Measurements from ENCODE around the gene NLRP1. TPM values are rescaled to one million over a fixed set of nuclear protein-coding genes. Genes with fewer than 3 reads are reported as not detected.

Gene NLRP1
- total and polyA plus RNA-seq, 2 of the 13 experiments (the other 11 are each of a cell fraction or from before 2014, with no cell fraction given): 3.4 to 3.7 TPM

DNA sequence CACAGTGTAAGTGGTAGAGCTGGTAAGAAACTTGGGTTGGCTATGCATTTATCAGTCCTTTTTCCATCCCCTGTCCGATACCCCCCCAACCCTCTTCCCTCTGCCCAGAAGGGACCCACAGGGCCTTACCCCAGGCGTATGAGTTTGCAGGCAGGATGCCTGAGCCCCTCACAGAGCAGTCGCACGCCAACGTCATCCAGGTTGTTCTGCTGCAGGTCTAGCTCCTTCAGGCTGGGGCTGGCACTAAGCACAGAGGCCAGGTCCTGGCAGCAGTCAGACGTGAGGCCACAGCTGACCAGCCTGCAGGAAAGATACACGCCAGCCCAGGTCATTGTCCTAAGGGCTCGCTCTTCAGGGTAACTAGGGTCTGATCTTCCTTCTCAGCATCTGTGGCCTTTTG is 45.0 kb downstream of the NLRP1 start (continued):
- TF ChIP-seq, protein P1, sequence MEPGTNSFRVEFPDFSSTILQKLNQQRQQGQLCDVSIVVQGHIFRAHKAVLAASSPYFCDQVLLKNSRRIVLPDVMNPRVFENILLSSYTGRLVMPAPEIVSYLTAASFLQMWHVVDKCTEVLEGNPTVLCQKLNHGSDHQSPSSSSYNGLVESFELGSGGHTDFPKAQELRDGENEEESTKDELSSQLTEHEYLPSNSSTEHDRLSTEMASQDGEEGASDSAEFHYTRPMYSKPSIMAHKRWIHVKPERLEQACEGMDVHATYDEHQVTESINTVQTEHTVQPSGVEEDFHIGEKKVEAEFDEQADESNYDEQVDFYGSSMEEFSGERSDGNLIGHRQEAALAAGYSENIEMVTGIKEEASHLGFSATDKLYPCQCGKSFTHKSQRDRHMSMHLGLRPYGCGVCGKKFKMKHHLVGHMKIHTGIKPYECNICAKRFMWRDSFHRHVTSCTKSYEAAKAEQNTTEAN (CRISPR knock-in tag; conservative IDR thresholded peaks at IDR 0.05): no peak
- no peak for TF ChIP-seq ERF (CRISPR knock-in tag; IDR thresholded peaks at IDR 0.05)
- TF ChIP-seq, protein P2, sequence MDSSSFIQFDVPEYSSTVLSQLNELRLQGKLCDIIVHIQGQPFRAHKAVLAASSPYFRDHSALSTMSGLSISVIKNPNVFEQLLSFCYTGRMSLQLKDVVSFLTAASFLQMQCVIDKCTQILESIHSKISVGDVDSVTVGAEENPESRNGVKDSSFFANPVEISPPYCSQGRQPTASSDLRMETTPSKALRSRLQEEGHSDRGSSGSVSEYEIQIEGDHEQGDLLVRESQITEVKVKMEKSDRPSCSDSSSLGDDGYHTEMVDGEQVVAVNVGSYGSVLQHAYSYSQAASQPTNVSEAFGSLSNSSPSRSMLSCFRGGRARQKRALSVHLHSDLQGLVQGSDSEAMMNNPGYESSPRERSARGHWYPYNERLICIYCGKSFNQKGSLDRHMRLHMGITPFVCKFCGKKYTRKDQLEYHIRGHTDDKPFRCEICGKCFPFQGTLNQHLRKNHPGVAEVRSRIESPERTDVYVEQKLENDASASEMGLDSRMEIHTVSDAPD (CRISPR knock-in tag; IDR thresholded peaks at IDR 0.05): no peak
- TF ChIP-seq, protein P3, sequence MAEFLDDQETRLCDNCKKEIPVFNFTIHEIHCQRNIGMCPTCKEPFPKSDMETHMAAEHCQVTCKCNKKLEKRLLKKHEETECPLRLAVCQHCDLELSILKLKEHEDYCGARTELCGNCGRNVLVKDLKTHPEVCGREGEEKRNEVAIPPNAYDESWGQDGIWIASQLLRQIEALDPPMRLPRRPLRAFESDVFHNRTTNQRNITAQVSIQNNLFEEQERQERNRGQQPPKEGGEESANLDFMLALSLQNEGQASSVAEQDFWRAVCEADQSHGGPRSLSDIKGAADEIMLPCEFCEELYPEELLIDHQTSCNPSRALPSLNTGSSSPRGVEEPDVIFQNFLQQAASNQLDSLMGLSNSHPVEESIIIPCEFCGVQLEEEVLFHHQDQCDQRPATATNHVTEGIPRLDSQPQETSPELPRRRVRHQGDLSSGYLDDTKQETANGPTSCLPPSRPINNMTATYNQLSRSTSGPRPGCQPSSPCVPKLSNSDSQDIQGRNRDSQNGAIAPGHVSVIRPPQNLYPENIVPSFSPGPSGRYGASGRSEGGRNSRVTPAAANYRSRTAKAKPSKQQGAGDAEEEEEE (CRISPR knock-in tag; IDR thresholded peaks at IDR 0.05; ENCODE audit: borderline replicate concordance): no peak

DNA sequence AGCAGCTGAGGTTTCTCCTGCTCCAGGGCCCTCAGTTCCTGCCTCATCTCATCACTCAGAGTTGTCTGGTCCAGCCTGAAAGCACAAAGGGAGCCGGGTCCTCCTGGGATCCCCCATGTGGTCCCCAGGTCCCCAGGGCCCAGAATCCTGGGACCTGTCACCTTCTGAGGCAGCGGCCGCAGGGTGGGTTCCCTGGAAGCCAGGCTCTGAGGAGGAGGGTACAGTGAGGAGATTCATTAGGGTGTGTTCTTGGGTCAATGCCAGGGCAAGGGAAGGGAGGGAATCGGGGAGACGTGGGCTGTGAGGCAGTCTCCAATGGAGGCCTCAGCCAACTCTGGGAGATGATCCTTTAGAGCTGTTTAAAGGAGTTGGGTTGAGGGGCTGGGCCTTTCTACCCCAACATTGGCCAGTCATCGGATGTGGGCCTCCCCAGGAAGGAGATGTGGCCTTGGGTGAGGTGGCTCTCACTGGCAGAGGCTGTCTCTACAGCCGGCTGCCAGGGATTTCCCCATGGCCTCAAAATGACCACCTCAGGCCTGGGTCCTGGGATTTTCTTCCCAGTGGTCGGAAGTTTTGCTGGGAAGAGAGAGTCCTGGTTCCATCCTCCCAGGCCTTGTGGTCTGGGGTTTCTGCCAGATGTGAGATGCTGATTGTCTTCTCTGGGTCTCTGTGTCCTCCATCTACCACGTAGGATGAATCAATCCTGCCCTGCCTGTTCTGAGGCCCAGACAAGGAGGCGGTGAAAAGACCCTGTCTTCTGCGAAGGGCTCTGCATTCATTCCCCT is 47.3 kb downstream of the NLRP1 start:
- Histone ChIP-seq H2AFZ (ENCODE audit: low read length) (no peak overlapping the region), H3K4me2 (ENCODE audit: low read depth, low read length) (no peak overlapping the region), H3K9ac (ENCODE audit: insufficient read depth, low read depth, low read length) (no peak overlapping the region), H3K27me3 (ENCODE audit: control insufficient read depth in 1 of 2, insufficient read depth in 2 of 2, low read length in 2 of 2) (peaks cover 3 to 30% of the 10 kb centered on the region in 2 experiments; a peak in 3 of 5 replicates), H3K4me1 (ENCODE audit: insufficient read depth, low read length) (no peaks in the 10 kb centered on the region), H3K36me3 (replicated peaks in 1 of 2; ENCODE audit: control insufficient read depth in 1 of 2, insufficient read depth in 2 of 2, low read length in 2 of 2) (no peaks in the 10 kb centered on the region), H4K20me1 (ENCODE audit: insufficient read depth, low read length) (no peaks in the 10 kb centered on the region), H3K79me2 (ENCODE audit: insufficient read depth, low read length) (no peaks in the 10 kb centered on the region), H3K27ac (ENCODE audit: extremely low read length, insufficient read depth, low read length) (no peak overlapping the region), H3K9me3 (ENCODE audit: low read length) (no peaks in the 10 kb centered on the region), H3K4me3 (replicated peaks in 1 of 3; ENCODE audit: insufficient read depth in 1 of 3, low read depth in 2 of 3, low read length in 3 of 3) (no peak overlapping the region)
- FAIRE-seq: no peak
- BruUV-seq (replicated peaks): no TSS peak
- in situ Hi-C loops (cut with HindIII; ENCODE audit: extremely low pct_ligation_motif_present, low pct_unique_long_range_greater_than_20kb) (no loop called here), intact Hi-C loops (cut with micrococcal nuclease; ENCODE audit: unreplicated experiment) (no loop called here)
- ChIA-PET CTCF (ENCODE audit: low intra/inter-chr PET ratio, low total read pairs) (no interaction called here), POLR2A (no interaction called here)
- TF ChIP-seq MIER2 (CRISPR knock-in tag; IDR thresholded peaks at IDR 0.05): no peak
- 28% methylated on average over 5 of the region's 11 CpGs for WGBS (ENCODE audit: low lambda C conversion rate)
- DNase-seq (ENCODE audit: low spot score): no peak
- ATAC-seq: no peak

Data from HepG2 (cell line).